ENCODE results near the gene SNRPA. TPM values are rescaled to one million over a fixed set of nuclear protein-coding genes. Genes with fewer than 3 reads are reported as not detected.

Gene SNRPA
- total and polyA plus RNA-seq, 2 experiments from 2014 or later: 145 to 230 TPM

DNA sequence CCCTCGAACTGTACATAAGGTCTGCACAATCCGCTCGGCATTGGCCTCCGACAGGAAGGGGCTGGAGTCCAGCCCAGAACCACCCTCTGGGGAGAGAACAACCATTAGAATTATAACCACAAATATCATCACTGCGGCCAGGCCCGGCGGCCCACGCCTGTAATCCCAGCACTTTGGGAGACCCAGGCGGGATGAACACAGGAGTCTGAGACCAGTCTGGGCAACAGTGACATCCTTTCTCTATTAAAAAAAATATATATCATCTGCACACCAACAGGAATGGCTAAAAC, 45.7 kb upstream of the SNRPA start:
- TF ChIP-seq, protein P1, sequence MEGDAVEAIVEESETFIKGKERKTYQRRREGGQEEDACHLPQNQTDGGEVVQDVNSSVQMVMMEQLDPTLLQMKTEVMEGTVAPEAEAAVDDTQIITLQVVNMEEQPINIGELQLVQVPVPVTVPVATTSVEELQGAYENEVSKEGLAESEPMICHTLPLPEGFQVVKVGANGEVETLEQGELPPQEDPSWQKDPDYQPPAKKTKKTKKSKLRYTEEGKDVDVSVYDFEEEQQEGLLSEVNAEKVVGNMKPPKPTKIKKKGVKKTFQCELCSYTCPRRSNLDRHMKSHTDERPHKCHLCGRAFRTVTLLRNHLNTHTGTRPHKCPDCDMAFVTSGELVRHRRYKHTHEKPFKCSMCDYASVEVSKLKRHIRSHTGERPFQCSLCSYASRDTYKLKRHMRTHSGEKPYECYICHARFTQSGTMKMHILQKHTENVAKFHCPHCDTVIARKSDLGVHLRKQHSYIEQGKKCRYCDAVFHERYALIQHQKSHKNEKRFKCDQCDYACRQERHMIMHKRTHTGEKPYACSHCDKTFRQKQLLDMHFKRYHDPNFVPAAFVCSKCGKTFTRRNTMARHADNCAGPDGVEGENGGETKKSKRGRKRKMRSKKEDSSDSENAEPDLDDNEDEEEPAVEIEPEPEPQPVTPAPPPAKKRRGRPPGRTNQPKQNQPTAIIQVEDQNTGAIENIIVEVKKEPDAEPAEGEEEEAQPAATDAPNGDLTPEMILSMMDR (IDR thresholded peaks at IDR 0.05; ENCODE audit: low read depth, low read length): no peak
- Histone ChIP-seq H3K4me3 (no peak overlapping the region), H3K4me1 (ENCODE audit: low read depth) (no peaks in the 10 kb centered on the region), H3K9me3 (ENCODE audit: low read depth) (no peaks in the 10 kb centered on the region), H3K27me3 (no peaks in the 10 kb centered on the region), H3K27ac (no peak overlapping the region), H3K36me3 (peaks cover 40% of the 10 kb centered on the region)
- DNase-seq (ENCODE audit: low read depth in 1 of 2, low spot score in 1 of 2): peak in 1 of 2 donors; percentile 58

- H3K4me3 ChIP-seq: no peak overlapping the region
- no peak overlapping the region for H3K27ac ChIP-seq
- no peaks in the 10 kb centered on the region for H3K27me3 ChIP-seq
- peaks cover 43% of the 10 kb centered on the region for H3K36me3 ChIP-seq
- H3K9me3 ChIP-seq (ENCODE audit: low read depth): no peaks in the 10 kb centered on the region
- TF ChIP-seq, protein P1 (IDR thresholded peaks at IDR 0.05; ENCODE audit: low read depth, low read length): no peak
- H3K4me1 ChIP-seq (ENCODE audit: low read depth): no peaks in the 10 kb centered on the region
- DNase-seq (ENCODE audit: low read depth in 1 of 2, low spot score in 1 of 2): no peak
These were observed 44.9 kb upstream of the SNRPA start for GRCh38 chr19:40705950-40706619.

DNA sequence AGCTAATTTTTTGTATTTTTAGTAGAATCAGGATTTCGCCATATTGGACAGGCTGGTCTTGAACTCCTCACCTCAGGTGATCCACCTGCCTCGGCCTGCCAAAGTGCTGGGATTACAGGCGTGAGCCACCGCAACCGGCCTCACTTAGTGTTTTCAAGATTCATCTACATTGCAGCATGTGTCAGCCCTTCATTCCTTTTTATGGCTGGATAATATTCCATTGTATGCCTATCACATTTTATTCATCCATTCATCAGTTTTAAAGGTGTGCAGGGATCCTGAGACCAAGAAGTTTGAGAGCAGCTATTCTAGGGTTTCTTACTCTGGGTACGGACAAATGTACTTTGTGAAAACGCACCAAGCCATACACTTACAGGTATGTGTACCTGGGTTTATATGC, 43.4 kb upstream of the SNRPA start:
- Histone ChIP-seq H3K27me3 (no peaks in the 10 kb centered on the region), H3K27ac (no peak overlapping the region), H3K4me3 (no peak overlapping the region), H3K36me3 (peaks cover 35% of the 10 kb centered on the region), H3K4me1 (ENCODE audit: low read depth) (no peaks in the 10 kb centered on the region), H3K9me3 (ENCODE audit: low read depth) (no peaks in the 10 kb centered on the region)
- no peak for DNase-seq (ENCODE audit: low read depth in 1 of 2, low spot score in 1 of 2)
- TF ChIP-seq, protein P1 (IDR thresholded peaks at IDR 0.05; ENCODE audit: low read depth, low read length): no peak

- Histone ChIP-seq H3K4me1 (ENCODE audit: low read depth) (peaks cover 6% of the 10 kb centered on the region), H3K4me3 (no peak overlapping the region), H3K27ac (no peak overlapping the region), H3K9me3 (ENCODE audit: low read depth) (no peaks in the 10 kb centered on the region), H3K27me3 (no peaks in the 10 kb centered on the region), H3K36me3 (peaks cover 27% of the 10 kb centered on the region)
- TF ChIP-seq, protein P1 (IDR thresholded peaks at IDR 0.05; ENCODE audit: low read depth, low read length): no peak
- no peak for DNase-seq (ENCODE audit: low read depth in 1 of 2, low spot score in 1 of 2)
These were observed 41.2 kb upstream of the SNRPA start for GRCh38 chr19:40709817-40710216.

- peaks cover 8% of the 10 kb centered on the region for H3K36me3 ChIP-seq
- H3K27me3 ChIP-seq: no peaks in the 10 kb centered on the region
- H3K4me1 ChIP-seq (ENCODE audit: low read depth): peaks cover 11% of the 10 kb centered on the region
- peak overlapping the region; percentile 95 for H3K27ac ChIP-seq
- H3K9me3 ChIP-seq (ENCODE audit: low read depth): no peaks in the 10 kb centered on the region
- H3K4me3 ChIP-seq: peak overlapping the region; percentile 66
- TF ChIP-seq, protein P1 (IDR thresholded peaks at IDR 0.05; ENCODE audit: low read depth, low read length): no peak
- no peak for DNase-seq (ENCODE audit: low read depth in 1 of 2, low spot score in 1 of 2)
These were observed 37.1 kb upstream of the SNRPA start for GRCh38 chr19:40713939-40714338.
